ENCODE measurements around the gene MTFR1L.
"Not testable (repeated sequence)": the region's sequence is repeated elsewhere in the genome, so short reads cannot be mapped to it uniquely, and the experiment has no call there.

MTFR1L gene

DNA sequence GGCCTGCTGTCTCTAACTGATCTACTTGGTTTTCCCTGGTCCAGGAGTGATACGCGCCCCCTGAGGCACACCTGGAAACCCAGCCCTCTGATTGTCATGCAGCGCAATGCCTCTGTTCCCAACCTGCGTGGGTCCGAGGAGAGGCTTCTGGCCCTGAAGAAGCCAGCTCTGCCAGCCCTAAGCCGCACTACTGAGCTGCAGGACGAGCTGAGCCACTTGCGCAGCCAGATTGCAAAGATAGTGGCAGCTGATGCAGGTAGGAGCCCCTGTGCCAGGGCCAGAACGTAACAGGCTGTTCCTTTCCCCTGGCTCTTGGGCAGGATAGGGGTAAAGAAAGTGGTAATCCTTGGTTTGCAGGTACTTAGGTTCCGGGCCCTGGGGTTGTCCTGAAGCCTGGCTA is 6.8 kb downstream of the MTFR1L start:
- DNase-seq, result no peak
- no peaks in the 10 kb centered on the region for H3K27me3 ChIP-seq (replicated peaks; ENCODE audit: control insufficient read depth, insufficient read depth, low read length, poor library complexity, severe bottlenecking)
- H3K36me3 ChIP-seq (ENCODE audit: control insufficient read depth, insufficient read depth, low read length), result peaks cover 52% of the 10 kb centered on the region
- peaks cover 4% of the 10 kb centered on the region for H3K4me1 ChIP-seq (ENCODE audit: control insufficient read depth, insufficient read depth, low read length, poor library complexity, severe bottlenecking)
- no peaks in the 10 kb centered on the region for H3K9me3 ChIP-seq (ENCODE audit: control insufficient read depth, low read length)
- H3K4me3 ChIP-seq (ENCODE audit: insufficient read depth, low read depth, low read length, poor library complexity, severe bottlenecking), result no peak overlapping the region
- H3K27ac ChIP-seq (ENCODE audit: insufficient read depth, low read length, poor library complexity, severe bottlenecking), result no peak overlapping the region

GRCh38 chr1:25828491-25828890 is 8.7 kb downstream of the MTFR1L start:
- DNase-seq, result no peak
- Histone ChIP-seq H3K36me3 (ENCODE audit: control insufficient read depth, insufficient read depth, low read length) (peaks cover 64% of the 10 kb centered on the region), H3K4me3 (ENCODE audit: insufficient read depth, low read depth, low read length, poor library complexity, severe bottlenecking) (no peak overlapping the region), H3K27me3 (replicated peaks; ENCODE audit: control insufficient read depth, insufficient read depth, low read length, poor library complexity, severe bottlenecking) (no peaks in the 10 kb centered on the region), H3K9me3 (ENCODE audit: control insufficient read depth, low read length) (no peaks in the 10 kb centered on the region), H3K27ac (ENCODE audit: insufficient read depth, low read length, poor library complexity, severe bottlenecking) (no peak overlapping the region), H3K4me1 (ENCODE audit: control insufficient read depth, insufficient read depth, low read length, poor library complexity, severe bottlenecking) (no peaks in the 10 kb centered on the region)

DNA sequence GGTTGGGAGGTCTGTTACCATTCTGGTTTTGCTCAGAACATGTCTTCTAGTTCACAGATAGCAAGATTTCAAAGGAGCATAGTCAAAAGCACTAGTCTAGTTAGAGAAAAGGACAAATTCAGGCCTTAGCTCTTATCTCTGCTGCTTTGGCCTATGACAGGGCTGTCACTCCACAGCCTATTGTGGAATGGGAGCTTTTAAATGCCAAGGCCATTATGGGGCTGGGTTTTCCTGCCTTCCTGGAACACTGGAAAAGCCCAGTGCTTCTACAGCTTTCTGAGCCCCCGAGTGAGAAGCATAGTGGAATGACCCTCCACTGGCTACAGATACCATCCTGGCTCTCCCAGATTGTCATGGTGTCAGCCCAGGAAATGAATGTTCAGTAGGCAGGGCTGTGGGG is 9.3 kb downstream of the MTFR1L start:
- DNase-seq, result no peak
- H3K4me1 ChIP-seq (ENCODE audit: control insufficient read depth, insufficient read depth, low read length, poor library complexity, severe bottlenecking), result no peaks in the 10 kb centered on the region
- no peaks in the 10 kb centered on the region for H3K9me3 ChIP-seq (ENCODE audit: control insufficient read depth, low read length)
- no peak overlapping the region for H3K27ac ChIP-seq (ENCODE audit: insufficient read depth, low read length, poor library complexity, severe bottlenecking)
- H3K4me3 ChIP-seq (ENCODE audit: insufficient read depth, low read depth, low read length, poor library complexity, severe bottlenecking), result no peak overlapping the region
- H3K36me3 ChIP-seq (ENCODE audit: control insufficient read depth, insufficient read depth, low read length), result peaks cover 64% of the 10 kb centered on the region
- H3K27me3 ChIP-seq (replicated peaks; ENCODE audit: control insufficient read depth, insufficient read depth, low read length, poor library complexity, severe bottlenecking), result no peaks in the 10 kb centered on the region

DNA sequence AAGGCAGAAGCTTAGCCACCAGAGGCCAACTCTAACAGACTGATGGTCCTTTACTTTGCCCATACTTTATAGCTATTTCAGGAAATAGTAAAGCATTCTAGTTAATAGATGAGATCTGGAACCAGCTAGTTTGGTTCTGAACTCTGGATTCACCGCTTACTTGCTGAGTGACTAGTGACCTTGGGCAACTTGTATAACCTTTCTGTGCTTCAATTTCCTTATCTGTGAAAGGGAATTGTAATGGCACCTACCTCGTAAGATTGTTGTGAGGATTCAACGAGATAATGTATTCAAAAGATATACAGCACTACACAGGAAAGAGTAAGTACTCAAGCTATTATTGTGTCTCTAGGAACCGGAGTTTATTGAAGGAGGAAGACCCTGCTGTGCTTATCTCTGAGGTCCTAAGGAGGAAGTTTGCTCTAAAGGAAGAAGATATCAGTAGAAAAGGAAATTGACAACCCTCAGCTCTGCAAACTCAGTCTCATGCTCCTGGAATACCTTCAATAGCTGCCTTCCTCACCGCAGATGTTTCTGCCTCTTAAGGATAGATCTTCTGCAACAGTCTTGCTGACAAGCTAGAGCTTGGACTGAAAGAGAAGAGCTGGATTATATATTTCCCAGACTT is 11.9 kb downstream of the MTFR1L start:
- no peaks in the 10 kb centered on the region for H3K4me1 ChIP-seq (ENCODE audit: control insufficient read depth, insufficient read depth, low read length, poor library complexity, severe bottlenecking)
- H3K36me3 ChIP-seq (ENCODE audit: control insufficient read depth, insufficient read depth, low read length), result peaks cover 56% of the 10 kb centered on the region

GRCh38 chr1:25832336-25833037 is 12.7 kb downstream of the MTFR1L start:
- Histone ChIP-seq H3K36me3 (ENCODE audit: control insufficient read depth, insufficient read depth, low read length) (peaks cover 51% of the 10 kb centered on the region), H3K4me3 (ENCODE audit: insufficient read depth, low read depth, low read length, poor library complexity, severe bottlenecking) (no peak overlapping the region)
- no peak for DNase-seq

More for the DNA sequence above, 11.9 kb downstream of the MTFR1L start:
- no peak overlapping the region for H3K4me3 ChIP-seq (ENCODE audit: insufficient read depth, low read depth, low read length, poor library complexity, severe bottlenecking)
- no peak for DNase-seq
- H3K27ac ChIP-seq (ENCODE audit: insufficient read depth, low read length, poor library complexity, severe bottlenecking), result no peak overlapping the region
- no peaks in the 10 kb centered on the region for H3K9me3 ChIP-seq (ENCODE audit: control insufficient read depth, low read length)
- no peaks in the 10 kb centered on the region for H3K27me3 ChIP-seq (replicated peaks; ENCODE audit: control insufficient read depth, insufficient read depth, low read length, poor library complexity, severe bottlenecking)

DNA sequence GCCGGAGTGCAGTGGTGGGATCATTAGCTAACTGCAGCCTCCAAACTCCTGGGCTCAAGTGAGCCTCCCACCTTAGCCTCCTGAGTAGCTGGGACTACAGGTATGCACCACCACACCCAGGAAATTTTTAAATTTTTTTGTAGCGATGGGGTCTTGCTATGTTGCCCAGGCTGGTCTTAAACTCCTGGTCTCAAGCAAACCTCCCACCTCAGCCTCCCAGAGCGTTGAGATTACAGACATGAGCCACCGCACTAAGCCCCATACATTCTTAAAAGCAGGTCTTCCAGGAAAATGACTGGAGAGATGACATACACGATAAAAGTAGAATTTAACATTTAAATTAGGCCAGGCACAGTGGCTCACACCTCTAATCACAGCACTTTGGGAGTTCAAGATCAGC is 13.4 kb downstream of the MTFR1L start:
- Histone ChIP-seq H3K9me3 (ENCODE audit: control insufficient read depth, low read length) (no peaks in the 10 kb centered on the region), H3K4me3 (ENCODE audit: insufficient read depth, low read depth, low read length, poor library complexity, severe bottlenecking) (no peak overlapping the region), H3K4me1 (ENCODE audit: control insufficient read depth, insufficient read depth, low read length, poor library complexity, severe bottlenecking) (no peaks in the 10 kb centered on the region), H3K36me3 (ENCODE audit: control insufficient read depth, insufficient read depth, low read length) (peaks cover 46% of the 10 kb centered on the region), H3K27me3 (replicated peaks; ENCODE audit: control insufficient read depth, insufficient read depth, low read length, poor library complexity, severe bottlenecking) (no peaks in the 10 kb centered on the region), H3K27ac (ENCODE audit: insufficient read depth, low read length, poor library complexity, severe bottlenecking) (no peak overlapping the region)
- DNase-seq, result no peak

More at GRCh38 chr1:25832336-25833037, 12.7 kb downstream of the MTFR1L start:
- H3K4me1 ChIP-seq (ENCODE audit: control insufficient read depth, insufficient read depth, low read length, poor library complexity, severe bottlenecking), result no peaks in the 10 kb centered on the region
- H3K27me3 ChIP-seq (replicated peaks; ENCODE audit: control insufficient read depth, insufficient read depth, low read length, poor library complexity, severe bottlenecking), result no peaks in the 10 kb centered on the region
- H3K9me3 ChIP-seq (ENCODE audit: control insufficient read depth, low read length), result no peaks in the 10 kb centered on the region
- no peak overlapping the region for H3K27ac ChIP-seq (ENCODE audit: insufficient read depth, low read length, poor library complexity, severe bottlenecking)

DNA sequence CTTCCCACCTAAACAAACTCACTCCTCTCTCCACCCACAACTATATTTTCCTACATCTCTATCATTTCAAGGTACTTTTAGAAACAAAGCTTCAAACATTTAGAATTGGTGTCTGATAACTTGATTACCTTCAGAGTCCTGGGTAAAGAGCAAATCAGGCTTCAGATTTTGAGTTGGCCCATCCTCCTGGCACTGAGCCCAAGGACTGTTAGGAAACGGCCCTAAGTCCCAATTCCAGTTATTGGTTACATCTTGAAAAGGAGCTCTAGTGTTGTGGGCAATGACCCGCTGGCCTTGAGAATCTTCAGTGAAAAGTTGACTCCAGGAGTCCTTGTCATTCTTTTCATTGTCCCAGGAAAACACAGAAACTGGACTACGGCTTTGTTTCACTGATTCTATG is 15.1 kb downstream of the MTFR1L start:
- no peak for DNase-seq
- no peak overlapping the region for H3K27ac ChIP-seq (ENCODE audit: insufficient read depth, low read length, poor library complexity, severe bottlenecking)
- H3K27me3 ChIP-seq (replicated peaks; ENCODE audit: control insufficient read depth, insufficient read depth, low read length, poor library complexity, severe bottlenecking), result no peaks in the 10 kb centered on the region
- H3K9me3 ChIP-seq (ENCODE audit: control insufficient read depth, low read length), result no peaks in the 10 kb centered on the region
- no peak overlapping the region for H3K4me3 ChIP-seq (ENCODE audit: insufficient read depth, low read depth, low read length, poor library complexity, severe bottlenecking)
- peaks cover 29% of the 10 kb centered on the region for H3K36me3 ChIP-seq (ENCODE audit: control insufficient read depth, insufficient read depth, low read length)
- no peaks in the 10 kb centered on the region for H3K4me1 ChIP-seq (ENCODE audit: control insufficient read depth, insufficient read depth, low read length, poor library complexity, severe bottlenecking)

DNA sequence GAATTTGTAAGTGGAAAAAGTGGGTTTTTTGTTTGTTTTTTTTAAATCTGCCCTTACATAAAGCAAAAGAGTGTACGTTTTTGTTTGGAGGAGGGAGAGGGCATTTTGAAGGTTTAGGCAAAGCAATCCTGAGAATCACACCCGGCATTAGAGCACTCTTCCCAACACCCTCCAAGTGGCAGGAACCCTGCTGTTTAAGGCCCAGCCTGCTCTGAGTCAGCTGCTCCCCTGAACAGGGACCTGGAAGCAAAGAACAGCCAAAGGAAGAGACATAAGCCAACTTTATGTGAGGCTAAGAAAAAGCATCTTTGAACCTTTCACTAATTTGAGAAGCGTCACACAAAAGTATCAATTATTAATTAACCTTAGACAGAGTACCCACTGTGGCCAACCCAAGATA is 16.9 kb downstream of the MTFR1L start:
- Histone ChIP-seq H3K9me3 (ENCODE audit: control insufficient read depth, low read length) (no peaks in the 10 kb centered on the region), H3K27ac (ENCODE audit: insufficient read depth, low read length, poor library complexity, severe bottlenecking) (no peak overlapping the region), H3K36me3 (ENCODE audit: control insufficient read depth, insufficient read depth, low read length) (peaks cover 11% of the 10 kb centered on the region), H3K4me1 (ENCODE audit: control insufficient read depth, insufficient read depth, low read length, poor library complexity, severe bottlenecking) (no peaks in the 10 kb centered on the region), H3K27me3 (replicated peaks; ENCODE audit: control insufficient read depth, insufficient read depth, low read length, poor library complexity, severe bottlenecking) (no peaks in the 10 kb centered on the region), H3K4me3 (ENCODE audit: insufficient read depth, low read depth, low read length, poor library complexity, severe bottlenecking) (no peak overlapping the region)
- no peak for DNase-seq

- no peak overlapping the region for H3K4me3 ChIP-seq (ENCODE audit: insufficient read depth, low read depth, low read length, poor library complexity, severe bottlenecking)
- H3K27me3 ChIP-seq (replicated peaks; ENCODE audit: control insufficient read depth, insufficient read depth, low read length, poor library complexity, severe bottlenecking), result no peaks in the 10 kb centered on the region
- H3K36me3 ChIP-seq (ENCODE audit: control insufficient read depth, insufficient read depth, low read length), result peaks cover 5% of the 10 kb centered on the region
- H3K9me3 ChIP-seq (ENCODE audit: control insufficient read depth, low read length), result no peaks in the 10 kb centered on the region
- no peak for DNase-seq
- no peaks in the 10 kb centered on the region for H3K4me1 ChIP-seq (ENCODE audit: control insufficient read depth, insufficient read depth, low read length, poor library complexity, severe bottlenecking)
- H3K27ac ChIP-seq (ENCODE audit: insufficient read depth, low read length, poor library complexity, severe bottlenecking), result no peak overlapping the region
Measured at GRCh38 chr1:25837262-25837875, 17.6 kb downstream of the MTFR1L start.

DNA sequence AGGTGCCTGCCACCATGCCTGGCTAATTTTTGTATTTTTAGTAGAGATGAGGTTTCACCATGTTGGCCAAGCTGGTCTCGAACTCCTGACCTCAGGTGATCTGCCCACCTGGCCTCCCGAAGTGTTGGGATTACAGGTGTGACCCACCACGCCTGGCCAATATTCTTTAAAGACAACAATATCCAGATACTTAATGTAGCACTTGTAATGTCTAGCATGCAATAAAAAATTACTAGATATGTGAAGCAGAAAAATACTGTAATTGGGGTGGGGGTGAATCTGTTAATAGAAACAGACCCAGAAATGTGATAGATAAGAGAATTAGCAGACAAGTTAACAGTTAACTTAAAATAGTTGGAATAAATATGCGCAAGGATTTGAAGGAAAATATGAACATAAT is 20.1 kb downstream of the MTFR1L start:
- not testable (repeated sequence) for H3K36me3 ChIP-seq (ENCODE audit: control insufficient read depth, insufficient read depth, low read length); DNase-seq; H3K27ac ChIP-seq (ENCODE audit: insufficient read depth, low read length, poor library complexity, severe bottlenecking); H3K4me1 ChIP-seq (ENCODE audit: control insufficient read depth, insufficient read depth, low read length, poor library complexity, severe bottlenecking); H3K27me3 ChIP-seq (replicated peaks; ENCODE audit: control insufficient read depth, insufficient read depth, low read length, poor library complexity, severe bottlenecking); H3K4me3 ChIP-seq (ENCODE audit: insufficient read depth, low read depth, low read length, poor library complexity, severe bottlenecking); H3K9me3 ChIP-seq (ENCODE audit: control insufficient read depth, low read length)

All from effector memory CD4-positive, alpha-beta T cell (primary cell).